Measurements from ENCODE around the gene PRKG1.

DNA sequence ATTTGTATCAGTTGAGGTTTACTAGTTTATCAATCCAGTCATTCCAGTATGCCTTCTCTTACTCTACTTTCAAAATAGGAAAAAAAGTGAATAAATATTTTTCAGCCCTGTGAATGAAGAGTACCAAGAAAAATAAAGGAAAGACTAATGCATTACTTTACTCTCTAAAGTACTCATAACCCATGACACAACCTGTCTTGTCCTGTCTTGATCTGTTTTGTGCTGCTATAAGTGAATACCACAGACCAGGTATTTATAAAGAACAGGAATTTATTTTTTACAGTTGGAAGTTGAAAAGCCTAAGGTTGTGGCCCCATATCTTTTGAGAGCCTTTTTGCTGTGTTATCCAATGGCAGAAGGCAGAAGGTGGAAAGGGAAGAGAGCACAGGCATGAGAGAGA lies 1045.2 kb downstream of the PRKG1 start:
- TF ChIP-seq, protein P1, sequence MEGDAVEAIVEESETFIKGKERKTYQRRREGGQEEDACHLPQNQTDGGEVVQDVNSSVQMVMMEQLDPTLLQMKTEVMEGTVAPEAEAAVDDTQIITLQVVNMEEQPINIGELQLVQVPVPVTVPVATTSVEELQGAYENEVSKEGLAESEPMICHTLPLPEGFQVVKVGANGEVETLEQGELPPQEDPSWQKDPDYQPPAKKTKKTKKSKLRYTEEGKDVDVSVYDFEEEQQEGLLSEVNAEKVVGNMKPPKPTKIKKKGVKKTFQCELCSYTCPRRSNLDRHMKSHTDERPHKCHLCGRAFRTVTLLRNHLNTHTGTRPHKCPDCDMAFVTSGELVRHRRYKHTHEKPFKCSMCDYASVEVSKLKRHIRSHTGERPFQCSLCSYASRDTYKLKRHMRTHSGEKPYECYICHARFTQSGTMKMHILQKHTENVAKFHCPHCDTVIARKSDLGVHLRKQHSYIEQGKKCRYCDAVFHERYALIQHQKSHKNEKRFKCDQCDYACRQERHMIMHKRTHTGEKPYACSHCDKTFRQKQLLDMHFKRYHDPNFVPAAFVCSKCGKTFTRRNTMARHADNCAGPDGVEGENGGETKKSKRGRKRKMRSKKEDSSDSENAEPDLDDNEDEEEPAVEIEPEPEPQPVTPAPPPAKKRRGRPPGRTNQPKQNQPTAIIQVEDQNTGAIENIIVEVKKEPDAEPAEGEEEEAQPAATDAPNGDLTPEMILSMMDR (IDR thresholded peaks at IDR 0.05): no peak
- no peak for TF ChIP-seq POLR2A (IDR thresholded peaks at IDR 0.05; ENCODE audit: low read depth)
- TF ChIP-seq POLR2AphosphoS5 (IDR thresholded peaks at IDR 0.05): no peak

Measured in esophagus muscularis mucosa (tissue), 3 donors.